Heart left ventricle (tissue), 13 donors: ENCODE data around the gene TMPRSS4.

ENCODE experiments used
- POLR2A ChIP-seq, 2 donors: fragments of 450-650 bp; IDR thresholded peaks; one replicate each; pipeline ENCODE4 v1.6.1; 2017; ENCODE audit warnings: antibody characterized with exemption in 2 of 2, mild to moderate bottlenecking in 2 of 2, moderate library complexity in 2 of 2
- TF ChIP-seq, protein P1 (sequence below), 12 donors: fragments of 200-600 bp; sonication (generic) in 4 of 12; IDR thresholded peaks; one replicate each; pipeline versions ENCODE4 v1.5.0 to v1.8.0; 2018 to 2022; ENCODE audit warnings: antibody characterized with exemption in 12 of 12, mild to moderate bottlenecking in 5 of 12
- donor health status: ischemic (EF 13 %, LVEDD 7.1; RV severe dilation, severe dysfunction).
- donor health status: DM: no; HTN: yes; CAD: no.
- donor health status: DM: no; HTN: no; CAD: no.
- donor health status: ischemic (EF 25% LVEDD 6.9; RV normal size, moderate dysfunction).
- donor health status: ischemic (EF 25% LVEDD 5.7; RV mildly dilated, moderate dysfunction).
- donor health status: ischemic (EF 35%, LVEDD 5.7; RV mildly dilated, moderate dysfunction).
- donor health status: nonischemic (EF 11% LVEDD 7.7; RV severe dilation, severe dysfunction).
- donor health status: DM: yes; HTN: yes; CAD: no.
- donor health status: PGD.
- donor health status: ischemic (EF 29% LVEDD 5.4; RV normal size, mild dysfunction).
- donor health status: nonischemic (EF 23%, LVEDD 6.1; RV moderate dilation, normal function).

DNA sequence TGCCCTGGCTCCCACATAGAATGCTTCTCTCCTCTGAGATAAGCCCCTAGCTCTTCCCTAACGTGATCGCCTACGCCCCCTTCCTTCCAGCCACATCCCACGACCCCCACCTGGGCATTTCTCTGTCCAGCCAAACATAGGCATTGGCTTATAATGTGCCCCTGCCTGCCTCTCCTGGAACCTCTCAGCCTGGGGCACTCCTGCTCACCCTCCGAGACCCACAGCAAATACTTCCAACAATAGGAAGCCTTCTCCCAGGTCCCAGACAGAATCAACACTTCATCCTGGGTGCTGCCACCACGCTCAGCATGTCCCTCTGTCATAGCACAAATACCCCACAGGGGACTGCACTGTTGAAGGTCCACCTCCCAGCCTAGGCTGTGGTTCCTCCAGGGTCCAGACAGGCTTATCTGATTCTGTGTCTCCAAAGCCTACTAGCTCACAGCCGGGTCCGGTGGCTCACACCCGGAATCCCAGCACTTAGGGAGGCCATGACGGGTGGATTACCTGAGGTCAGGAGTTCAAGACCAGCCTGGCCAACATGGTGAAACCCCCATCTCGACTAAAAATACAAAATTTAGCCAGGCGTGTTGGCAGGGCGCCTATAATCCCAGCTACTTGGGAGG lies 24.2 kb upstream of the TMPRSS4 start:
- TF ChIP-seq, protein P1, sequence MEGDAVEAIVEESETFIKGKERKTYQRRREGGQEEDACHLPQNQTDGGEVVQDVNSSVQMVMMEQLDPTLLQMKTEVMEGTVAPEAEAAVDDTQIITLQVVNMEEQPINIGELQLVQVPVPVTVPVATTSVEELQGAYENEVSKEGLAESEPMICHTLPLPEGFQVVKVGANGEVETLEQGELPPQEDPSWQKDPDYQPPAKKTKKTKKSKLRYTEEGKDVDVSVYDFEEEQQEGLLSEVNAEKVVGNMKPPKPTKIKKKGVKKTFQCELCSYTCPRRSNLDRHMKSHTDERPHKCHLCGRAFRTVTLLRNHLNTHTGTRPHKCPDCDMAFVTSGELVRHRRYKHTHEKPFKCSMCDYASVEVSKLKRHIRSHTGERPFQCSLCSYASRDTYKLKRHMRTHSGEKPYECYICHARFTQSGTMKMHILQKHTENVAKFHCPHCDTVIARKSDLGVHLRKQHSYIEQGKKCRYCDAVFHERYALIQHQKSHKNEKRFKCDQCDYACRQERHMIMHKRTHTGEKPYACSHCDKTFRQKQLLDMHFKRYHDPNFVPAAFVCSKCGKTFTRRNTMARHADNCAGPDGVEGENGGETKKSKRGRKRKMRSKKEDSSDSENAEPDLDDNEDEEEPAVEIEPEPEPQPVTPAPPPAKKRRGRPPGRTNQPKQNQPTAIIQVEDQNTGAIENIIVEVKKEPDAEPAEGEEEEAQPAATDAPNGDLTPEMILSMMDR (IDR thresholded peaks at IDR 0.05) = no peak
- no peak for TF ChIP-seq POLR2A (IDR thresholded peaks at IDR 0.05)
